GM12873 (cell line): ENCODE results near the gene ITGB1BP1.

Source experiments
- TF ChIP-seq, protein P1 (sequence below): IDR thresholded peaks from 2 replicates; pipeline ENCODE4 v1.5.1; 2012; ENCODE audit warnings: low read depth, mild to moderate bottlenecking, moderate library complexity, low read length, control low read depth; ENCODE audit not compliant: insufficient read depth; ENCODE audit errors: missing control alignments

Gene ITGB1BP1

DNA sequence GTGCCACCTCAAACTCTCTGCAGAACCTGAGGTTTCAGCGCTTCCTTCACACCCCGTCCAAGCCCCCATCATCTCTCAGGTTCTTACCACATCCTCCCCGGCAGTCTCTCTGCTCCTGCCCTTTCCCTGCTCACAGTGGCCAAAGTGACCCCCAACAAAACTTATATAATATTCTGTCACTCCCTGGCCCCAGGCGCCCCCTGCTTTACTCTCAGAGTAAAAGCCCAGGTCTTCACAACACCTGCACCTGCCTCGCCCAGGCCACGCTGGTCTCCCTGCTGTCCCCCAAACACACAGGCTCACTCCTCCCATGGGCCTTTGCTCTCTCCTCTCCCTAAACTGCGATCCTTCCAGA lies 6.4 kb downstream of the ITGB1BP1 start:
- TF ChIP-seq, protein P1, sequence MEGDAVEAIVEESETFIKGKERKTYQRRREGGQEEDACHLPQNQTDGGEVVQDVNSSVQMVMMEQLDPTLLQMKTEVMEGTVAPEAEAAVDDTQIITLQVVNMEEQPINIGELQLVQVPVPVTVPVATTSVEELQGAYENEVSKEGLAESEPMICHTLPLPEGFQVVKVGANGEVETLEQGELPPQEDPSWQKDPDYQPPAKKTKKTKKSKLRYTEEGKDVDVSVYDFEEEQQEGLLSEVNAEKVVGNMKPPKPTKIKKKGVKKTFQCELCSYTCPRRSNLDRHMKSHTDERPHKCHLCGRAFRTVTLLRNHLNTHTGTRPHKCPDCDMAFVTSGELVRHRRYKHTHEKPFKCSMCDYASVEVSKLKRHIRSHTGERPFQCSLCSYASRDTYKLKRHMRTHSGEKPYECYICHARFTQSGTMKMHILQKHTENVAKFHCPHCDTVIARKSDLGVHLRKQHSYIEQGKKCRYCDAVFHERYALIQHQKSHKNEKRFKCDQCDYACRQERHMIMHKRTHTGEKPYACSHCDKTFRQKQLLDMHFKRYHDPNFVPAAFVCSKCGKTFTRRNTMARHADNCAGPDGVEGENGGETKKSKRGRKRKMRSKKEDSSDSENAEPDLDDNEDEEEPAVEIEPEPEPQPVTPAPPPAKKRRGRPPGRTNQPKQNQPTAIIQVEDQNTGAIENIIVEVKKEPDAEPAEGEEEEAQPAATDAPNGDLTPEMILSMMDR: no peak

DNA sequence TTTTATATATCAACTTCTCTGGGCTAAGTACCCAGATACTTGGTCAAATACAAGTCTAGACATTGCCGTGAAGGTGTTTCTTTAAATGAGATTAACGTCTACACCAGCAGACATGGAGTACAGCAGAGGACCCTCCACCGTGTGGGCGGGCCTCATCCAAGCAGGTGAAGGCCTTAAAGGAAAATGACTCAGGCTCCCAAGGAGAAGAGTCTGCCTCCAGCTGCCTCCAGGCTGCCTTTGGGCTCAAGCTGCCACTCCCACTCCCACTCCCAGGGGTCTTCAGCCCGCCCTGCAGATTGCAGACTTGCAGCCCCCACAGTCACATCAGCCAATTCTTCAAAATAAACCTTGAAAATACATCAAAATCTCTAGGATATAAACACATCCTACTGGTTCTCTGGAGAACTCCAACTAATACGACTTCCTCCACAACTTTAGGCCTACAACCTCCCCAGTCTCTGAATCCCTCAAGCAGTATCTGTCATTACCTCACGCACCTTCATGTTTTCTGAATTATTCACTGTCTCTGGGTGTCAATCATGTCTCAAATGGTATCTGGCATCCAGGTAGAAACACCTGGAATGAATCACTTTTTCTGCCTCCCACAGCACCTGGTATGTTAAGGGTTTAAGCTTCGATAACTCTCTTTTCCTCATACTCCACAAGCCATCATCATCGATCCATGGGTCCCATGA lies 6.9 kb downstream of the ITGB1BP1 start:
- TF ChIP-seq, protein P1: no peak

DNA sequence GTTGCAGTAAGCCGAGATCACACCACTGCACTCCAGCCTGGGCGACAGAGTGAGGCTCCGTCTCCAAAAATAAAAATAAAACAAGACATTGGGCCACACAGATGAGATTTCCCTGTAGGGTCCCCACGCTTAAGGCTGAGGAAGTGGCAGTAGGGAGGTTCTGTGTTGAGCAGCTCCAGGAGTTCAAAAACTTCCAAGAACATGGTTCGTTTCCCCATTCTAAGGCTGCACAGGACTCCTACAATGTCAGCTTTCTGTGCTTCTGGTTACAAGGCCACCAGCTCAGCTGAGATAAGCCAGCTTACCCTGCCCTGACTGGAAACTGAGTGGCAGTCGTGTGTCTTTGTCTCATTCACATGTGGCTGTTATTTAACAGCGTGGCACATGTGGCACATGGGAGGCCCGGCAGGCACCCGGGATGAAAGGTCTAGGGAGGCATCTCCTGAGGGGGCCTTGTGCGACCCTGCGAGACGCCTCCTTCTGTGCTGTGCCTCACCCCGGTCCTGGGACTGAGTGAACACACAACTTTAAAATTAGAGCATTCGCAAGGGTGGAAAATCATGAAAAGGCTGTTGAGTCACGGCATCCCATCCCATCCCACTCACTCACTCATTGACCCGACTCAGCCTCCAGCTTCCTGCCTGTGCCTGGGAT lies 7.7 kb downstream of the ITGB1BP1 start:
- TF ChIP-seq, protein P1: no peak

DNA sequence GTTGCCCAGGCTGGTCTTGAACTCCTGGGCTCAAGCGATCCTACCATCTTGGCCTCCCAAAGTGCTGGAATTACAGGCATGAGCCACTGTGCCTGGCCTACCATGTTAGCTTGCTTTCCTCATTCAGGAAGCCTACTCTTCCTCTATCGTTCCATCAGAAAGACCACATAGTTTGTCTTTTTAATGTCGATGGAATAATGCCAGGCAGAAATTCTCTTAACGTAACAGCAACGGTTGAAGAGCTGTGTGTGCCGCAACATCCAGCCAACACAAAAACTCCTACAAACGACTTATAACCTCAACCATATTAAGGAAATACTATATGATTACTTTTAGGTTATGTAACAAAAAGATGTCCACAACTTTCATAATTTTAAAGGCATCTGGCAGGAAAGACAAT lies 10.5 kb downstream of the ITGB1BP1 start:
- TF ChIP-seq, protein P1: no peak

DNA sequence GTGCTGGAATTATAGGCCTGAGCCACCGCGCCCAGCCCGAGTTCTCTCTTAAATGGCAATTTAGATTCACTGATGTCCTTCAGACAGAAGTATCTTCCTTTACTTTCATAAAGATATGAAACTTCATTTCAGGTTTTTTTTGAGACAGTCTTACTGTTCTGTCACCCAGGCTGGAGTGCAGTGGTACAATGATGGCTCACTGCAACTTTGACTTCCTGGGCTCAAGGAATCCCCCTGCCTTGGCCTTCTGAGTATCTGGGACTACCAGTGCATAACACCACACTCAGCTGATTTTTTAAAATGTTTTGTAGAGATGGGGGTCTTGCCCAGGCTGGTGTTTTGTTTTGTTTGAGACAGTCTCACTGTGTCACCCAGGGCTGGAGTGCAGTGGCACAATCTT lies 13.2 kb downstream of the ITGB1BP1 start:
- TF ChIP-seq, protein P1: no peak

DNA sequence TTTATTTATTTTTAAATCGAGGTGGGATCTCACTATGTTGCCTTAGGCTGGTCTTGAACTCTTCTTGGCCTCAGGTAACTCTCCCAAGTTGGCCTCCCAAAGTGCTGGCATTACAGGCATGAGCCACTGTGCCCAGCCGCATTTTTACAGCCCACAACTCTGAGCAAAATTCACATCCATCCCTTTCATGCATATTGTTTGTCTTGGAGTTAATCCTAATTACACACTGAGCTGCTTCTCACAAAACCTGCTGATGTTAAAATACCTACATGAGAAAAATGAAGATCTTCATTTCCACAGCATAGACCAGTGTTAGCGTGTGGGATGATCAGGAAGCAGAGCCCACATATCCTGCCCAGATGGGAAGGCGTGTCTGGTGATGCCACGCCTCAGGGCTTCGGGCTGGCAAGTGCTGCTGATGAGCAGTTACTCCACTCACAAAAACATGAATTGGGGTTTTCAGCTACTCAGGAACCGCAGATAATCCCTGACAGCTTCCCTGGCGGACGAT lies 14.6 kb downstream of the ITGB1BP1 start:
- TF ChIP-seq, protein P1: no peak

DNA sequence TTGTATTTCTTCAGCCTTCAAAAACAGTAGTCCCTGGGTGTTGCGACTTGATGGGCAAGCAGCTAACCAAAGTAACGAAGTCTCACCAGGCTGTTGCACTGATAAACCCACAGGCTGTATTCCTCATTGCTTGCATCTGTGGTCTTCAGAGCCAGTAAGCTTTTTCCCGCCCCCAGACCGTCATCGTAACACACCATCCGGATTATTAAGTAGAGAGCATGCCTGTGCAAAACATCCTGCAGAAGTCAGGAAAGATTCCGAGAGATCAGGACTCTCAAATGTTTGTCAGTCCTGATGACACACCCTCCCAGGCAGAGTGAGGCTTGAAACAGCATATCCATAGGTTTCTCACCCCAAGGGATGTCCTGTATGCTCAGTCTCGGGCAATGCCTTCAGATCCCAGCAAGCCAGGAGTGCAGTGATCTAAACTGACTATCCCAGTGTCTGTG lies 15.9 kb downstream of the ITGB1BP1 start:
- TF ChIP-seq, protein P1: no peak
